Heart right ventricle (tissue), 16 donors: ENCODE data around the gene MBNL2. TPM values are rescaled to one million over a fixed set of nuclear protein-coding genes. Genes with fewer than 3 reads are reported as not detected.
A peak's percentile ranks its signal among the peaks of the same experiment; 100 is the strongest.

Experiments
- ATAC-seq, 8 donors: fragments of 200-7000 bp; cut with Tn5 transposase; one replicate each; pipeline ENCODE4 v1.9.1; 2020; ENCODE audit warnings: mild to moderate bottlenecking in 8 of 8, moderate library complexity in 8 of 8, moderate number of reproducible peaks in 1 of 8
- DNase-seq, 2 donors: peaks; one replicate each; pipeline ENCODE4 v3.0.0-alpha.2; 2020
- H3K27ac ChIP-seq, 10 donors: fragments of 200-600 bp; sonication (generic) in 2 of 10; one replicate each; pipeline versions ENCODE4 v1.5.0 to v1.8.0; 2020 to 2022; ENCODE audit warnings: mild to moderate bottlenecking in 3 of 10
- H3K27me3 ChIP-seq, 7 donors: fragments of 200-600 bp; one replicate each; pipeline ENCODE4 v1.8.0; 2021 to 2022; ENCODE audit warnings: mild to moderate bottlenecking in 2 of 7
- H3K36me3 ChIP-seq, 9 donors: fragments of 200-600 bp; sonication (generic) in 1 of 9; one replicate each; pipeline versions ENCODE4 v1.5.0 to v1.8.0; 2020 to 2022; ENCODE audit warnings: mild to moderate bottlenecking in 2 of 9
- H3K4me1 ChIP-seq, 9 donors: fragments of 200-600 bp; sonication (generic) in 1 of 9; one replicate each; pipeline versions ENCODE4 v1.5.0 to v1.8.0; 2020 to 2022; ENCODE audit warnings: mild to moderate bottlenecking in 4 of 9
- H3K4me3 ChIP-seq, 10 donors: fragments of 200-600 bp; sonication (generic) in 2 of 10; one replicate each; pipeline versions ENCODE4 v1.5.0 to v1.8.0; 2020 to 2022; ENCODE audit warnings: mild to moderate bottlenecking in 7 of 10, moderate library complexity in 2 of 10
- H3K9me3 ChIP-seq, 11 donors: fragments of 200-600 bp in 10 of 11; sonication (generic) in 2 of 11; one replicate each; pipeline versions ENCODE4 v1.5.0 to v1.8.0; 2013 to 2022; ENCODE audit warnings: mild to moderate bottlenecking in 2 of 11, control low read depth in 1 of 11, moderate library complexity in 1 of 11
- CTCF ChIP-seq, 9 donors: fragments of 200-600 bp; sonication (generic) in 2 of 9; IDR thresholded peaks; one replicate each; pipeline versions ENCODE4 v1.5.0 to v1.8.0; 2021 to 2022; ENCODE audit warnings: antibody characterized with exemption in 9 of 9, mild to moderate bottlenecking in 5 of 9, moderate library complexity in 1 of 9
- WGBS, 2 donors: extraction: QIAGEN DNeasy Blood & Tissue Kit; methylation state at CpG; one replicate each; pipeline ENCODE4 v1.1.7; 2013; ENCODE audit warnings: inconsistent platforms in 1 of 2; 5-methylcytosine and 5-hydroxymethylcytosine counted together
- intact Hi-C, 10 donors: fragments of 100-400 bp; cut with DNase I; formaldehyde crosslinking; loops; one replicate each; pipeline versions ENCODE4 v1.11.1 to v1.14.2; 2022
- polyA plus RNA-seq, 2 donors: library from polyadenylated mRNA; stranded (reverse); fragments of 200-250 nt; gene quantifications; one replicate each; pipeline ENCODE4 v1.2.3, GENCODE V29; 2013
- total RNA-seq, 10 donors: library from RNA; stranded (reverse); fragmentation: NEBNext Ultra II Directional in 3 of 10; extraction: Animal tissue kit (Norgen Biotek cat#: 25700) in 3 of 10; gene quantifications; one replicate each; pipeline versions ENCODE4 v1.2.1 to v1.2.4, GENCODE V29; 2021 to 2023
- donor health status: Arrhythmogenic right ventricular cardiomyopathy.
- donor health status: ischemic (EF 13 %, LVEDD 7.1; RV severe dilation, severe dysfunction).
- donor health status: healthy with polysubstance abuse.
- donor health status: DM: no; HTN: yes; CAD: no.
- donor health status: DM: no; HTN: no; CAD: no.
- donor health status: ischemic (EF 25% LVEDD 6.9; RV normal size, moderate dysfunction).
- donor health status: ischemic (EF 25% LVEDD 5.7; RV mildly dilated, moderate dysfunction).
- donor health status: healthy.
- donor health status: DM: yes; HTN: yes; CAD: no.
- donor health status: Ischemic cardiomyopathy.
- donor health status: ischemic (EF 35%, LVEDD 5.7; RV mildly dilated, moderate dysfunction).
- donor health status: nonischemic (EF 11% LVEDD 7.7; RV severe dilation, severe dysfunction).
- donor health status: DM: yes; HTN: yes; CAD: no.
- donor health status: PGD.
- donor health status: ischemic (EF 29% LVEDD 5.4; RV normal size, mild dysfunction).
- donor health status: nonischemic (EF 23%, LVEDD 6.1; RV moderate dilation, normal function).

MBNL2 gene
- total and polyA plus RNA-seq, 12 donors: 17.2 to 95.0 (median 83.2) TPM

- DNase-seq: no peak
- H3K27ac ChIP-seq: no peak overlapping the region
- no peaks in the 10 kb centered on the region for H3K9me3 ChIP-seq
- ATAC-seq: no peak
- no peak overlapping the region for H3K4me3 ChIP-seq
- no peaks in the 10 kb centered on the region for H3K27me3 ChIP-seq
- TF ChIP-seq CTCF (IDR thresholded peaks at IDR 0.05): no peak
- 63 to 73% methylated on average over 2 of the region's 2 CpGs for WGBS, 2 donors
- intact Hi-C loops: no loop called here
- peaks cover 0 to 13% (median 0%) of the 10 kb centered on the region in 9 donors for H3K36me3 ChIP-seq
- H3K4me1 ChIP-seq: peaks cover 5 to 95% (median 49%) of the 10 kb centered on the region in 9 donors
Measured at GRCh38 chr13:97330448-97330847, 108.3 kb downstream of the MBNL2 start.

DNA sequence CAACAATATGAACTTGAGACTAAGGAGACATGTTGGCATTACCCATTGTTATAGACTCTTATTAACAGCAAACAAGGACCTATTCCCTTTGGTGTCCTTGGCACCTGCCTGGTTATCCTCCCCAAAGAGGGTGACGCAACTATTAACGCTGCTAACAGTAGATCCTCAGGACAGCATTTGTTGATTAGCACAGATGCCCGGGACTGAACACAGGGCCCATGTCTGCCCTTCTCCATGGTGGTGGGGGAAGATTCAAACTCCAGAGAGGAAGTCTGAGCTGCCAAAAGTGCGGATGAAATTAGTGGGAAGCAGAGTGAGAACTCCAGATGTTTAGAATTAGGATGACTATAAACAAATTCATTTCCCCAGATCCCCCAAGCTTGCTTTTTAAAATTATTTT lies 110.6 kb downstream of the MBNL2 start:
- Histone ChIP-seq H3K27me3 (no peaks in the 10 kb centered on the region), H3K27ac (peak overlapping the region in 1 of 10 donors; percentile 17), H3K9me3 (no peaks in the 10 kb centered on the region), H3K36me3 (peaks cover 0 to 36% (median 8%) of the 10 kb centered on the region in 9 donors), H3K4me3 (no peak overlapping the region), H3K4me1 (peaks cover 5 to 81% (median 45%) of the 10 kb centered on the region in 9 donors)
- 53 to 58% methylated on average over 4 of the region's 4 CpGs for WGBS, 2 donors
- TF ChIP-seq CTCF (IDR thresholded peaks at IDR 0.05): no peak
- ATAC-seq (peak in 4 of 8 donors; percentile 24 to 72 (median 46)), DNase-seq (no peak)
- intact Hi-C loops: no loop called here

- DNase-seq: no peak
- Histone ChIP-seq H3K4me3 (no peak overlapping the region), H3K36me3 (peaks cover 0 to 41% (median 8%) of the 10 kb centered on the region in 9 donors), H3K27me3 (no peaks in the 10 kb centered on the region), H3K9me3 (no peaks in the 10 kb centered on the region), H3K4me1 (peaks cover 0 to 74% (median 33%) of the 10 kb centered on the region in 9 donors), H3K27ac (peak overlapping the region in 1 of 10 donors; percentile 60)
- TF ChIP-seq CTCF (IDR thresholded peaks at IDR 0.05): no peak
- no peak for ATAC-seq
- WGBS, 2 donors: 82 to 83% methylated on average over 6 of the region's 6 CpGs
- intact Hi-C loops: no loop called here
Measured at GRCh38 chr13:97333983-97334382, 111.8 kb downstream of the MBNL2 start.

GRCh38 chr13:97334690-97335089 lies 112.6 kb downstream of the MBNL2 start:
- Histone ChIP-seq H3K27me3 (no peaks in the 10 kb centered on the region), H3K36me3 (peaks cover 0 to 41% (median 8%) of the 10 kb centered on the region in 9 donors), H3K27ac (peak overlapping the region in 4 of 10 donors; percentile 6 to 60 (median 32)), H3K4me3 (no peak overlapping the region), H3K9me3 (no peaks in the 10 kb centered on the region), H3K4me1 (peaks cover 0 to 76% (median 36%) of the 10 kb centered on the region in 9 donors)
- intact Hi-C loops: loop anchor here in 1 of 10 donors (5.0 kb wide), 1 partner anchor 112 kb away; the partner anchor contains the start of gene MBNL2
- TF ChIP-seq CTCF (IDR thresholded peaks at IDR 0.05): no peak
- 98 to 99% methylated on average over 3 of the region's 3 CpGs for WGBS, 2 donors
- DNase-seq (no peak), ATAC-seq (no peak)
